Mammary epithelial cell (primary cell): Measurements from ENCODE around the gene GRIN2C.

Source experiments
- EZH2 ChIP-seq: IDR thresholded peaks from 2 replicates; pipeline ENCODE4 v1.6.1; 2012; ENCODE audit warnings: low read length, inconsistent platforms, borderline replicate concordance
- TF ChIP-seq, protein P1 (sequence below), 2 donors: IDR thresholded peaks in 1 of 2; conservative IDR thresholded peaks in 1 of 2; 2 replicates each; pipeline ENCODE4 v1.5.1; 2011 to 2012; ENCODE audit warnings: inconsistent platforms in 2 of 2, low read length in 2 of 2, mild to moderate bottlenecking in 2 of 2, control low read depth in 1 of 2, low read depth in 1 of 2; ENCODE audit not compliant: insufficient read depth in 1 of 2; ENCODE audit errors: extremely low read depth in 1 of 2

DNA sequence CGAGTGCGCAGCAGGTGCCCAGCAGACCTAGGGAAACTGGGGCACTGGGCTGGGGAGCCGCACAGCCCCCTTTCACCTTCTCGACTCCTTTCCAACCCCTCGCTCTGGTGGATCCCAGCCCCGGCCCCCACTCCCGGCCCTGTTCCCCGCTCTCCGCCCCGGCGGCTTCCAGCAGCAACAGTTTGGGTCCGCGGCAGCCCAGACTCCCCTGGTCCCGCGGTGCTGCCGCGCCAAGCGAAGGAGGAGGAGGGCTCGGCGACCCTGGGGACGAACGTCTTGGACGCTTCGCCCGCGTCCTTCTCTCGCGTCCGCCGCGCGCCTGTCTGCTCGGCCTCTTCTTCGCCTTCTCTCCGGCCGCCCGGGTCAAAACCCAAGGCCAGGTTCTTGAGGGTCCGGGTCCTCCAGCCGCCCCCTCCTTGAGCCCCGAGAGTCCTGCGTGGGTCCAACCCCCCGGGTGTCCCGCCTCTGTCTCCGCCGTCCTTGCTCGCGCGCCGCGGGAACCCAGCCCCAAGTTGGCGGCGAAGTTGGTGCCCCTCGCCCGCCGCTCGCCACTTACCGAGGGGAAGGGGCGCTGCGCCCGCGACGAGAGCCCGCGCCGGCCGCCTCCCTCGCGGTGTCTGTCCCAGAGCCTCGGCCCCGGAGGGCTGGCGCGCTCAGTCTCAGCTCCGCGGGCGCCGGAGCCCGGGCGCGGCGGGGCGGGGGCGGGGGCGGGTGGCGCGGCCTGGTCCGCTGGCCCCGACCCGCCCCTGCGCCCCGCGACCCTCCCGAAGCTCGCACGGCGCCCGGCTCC lies 1.4 kb upstream of the GRIN2C start:
- TF ChIP-seq EZH2: peak; percentile 96
- TF ChIP-seq, protein P1, sequence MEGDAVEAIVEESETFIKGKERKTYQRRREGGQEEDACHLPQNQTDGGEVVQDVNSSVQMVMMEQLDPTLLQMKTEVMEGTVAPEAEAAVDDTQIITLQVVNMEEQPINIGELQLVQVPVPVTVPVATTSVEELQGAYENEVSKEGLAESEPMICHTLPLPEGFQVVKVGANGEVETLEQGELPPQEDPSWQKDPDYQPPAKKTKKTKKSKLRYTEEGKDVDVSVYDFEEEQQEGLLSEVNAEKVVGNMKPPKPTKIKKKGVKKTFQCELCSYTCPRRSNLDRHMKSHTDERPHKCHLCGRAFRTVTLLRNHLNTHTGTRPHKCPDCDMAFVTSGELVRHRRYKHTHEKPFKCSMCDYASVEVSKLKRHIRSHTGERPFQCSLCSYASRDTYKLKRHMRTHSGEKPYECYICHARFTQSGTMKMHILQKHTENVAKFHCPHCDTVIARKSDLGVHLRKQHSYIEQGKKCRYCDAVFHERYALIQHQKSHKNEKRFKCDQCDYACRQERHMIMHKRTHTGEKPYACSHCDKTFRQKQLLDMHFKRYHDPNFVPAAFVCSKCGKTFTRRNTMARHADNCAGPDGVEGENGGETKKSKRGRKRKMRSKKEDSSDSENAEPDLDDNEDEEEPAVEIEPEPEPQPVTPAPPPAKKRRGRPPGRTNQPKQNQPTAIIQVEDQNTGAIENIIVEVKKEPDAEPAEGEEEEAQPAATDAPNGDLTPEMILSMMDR (conservative IDR thresholded peaks at IDR 0.05 in 1 of 2, IDR thresholded peaks at IDR 0.05 in 1 of 2; ENCODE audit: extremely low read depth in 1 of 2, insufficient read depth in 1 of 2, low read depth in 1 of 2, low read length in 2 of 2): no peak
